Measurements from ENCODE around the gene PRR33. TPM values are rescaled to one million over a fixed set of nuclear protein-coding genes. Genes with fewer than 3 reads are reported as not detected.

PRR33 gene
- total RNA-seq, 2 donors from 2014 or later: not detected

GRCh38 chr11:1918436-1919315, 27.0 kb upstream of the PRR33 start:
- no peaks in the 10 kb centered on the region for H3K9me3 ChIP-seq
- DNase-seq: no peak
- H3K36me3 ChIP-seq (replicated peaks in 1 of 2; ENCODE audit: insufficient read depth in 1 of 2, low read depth in 2 of 2): no peaks in the 10 kb centered on the region
- TF ChIP-seq POLR2A (IDR thresholded peaks at IDR 0.05): no peak
- peak in 3 of 7 experiments; percentile 21 to 23 (median 22) for TF ChIP-seq CTCF (IDR thresholded peaks at IDR 0.05)
- intact Hi-C loops (cut with DNase I): no loop called here
- 71 to 77% methylated on average over 5 to 25 of the region's 29 CpGs for WGBS, 2 donors
- no peak overlapping the region for H3K27ac ChIP-seq
- H3K27me3 ChIP-seq: no peaks in the 10 kb centered on the region
- H3K4me3 ChIP-seq: no peak overlapping the region
- H3K4me1 ChIP-seq: no peaks in the 10 kb centered on the region
- ATAC-seq: peak; percentile 13

GRCh38 chr11:1917523-1918435, 26.1 kb upstream of the PRR33 start:
- peak; percentile 49 for ATAC-seq
- intact Hi-C loops (cut with DNase I): no loop called here
- peak; percentile 46 to 72 (median 61) for TF ChIP-seq CTCF (IDR thresholded peaks at IDR 0.05)
- TF ChIP-seq POLR2A (IDR thresholded peaks at IDR 0.05): no peak

GRCh38 chr11:1916986-1917522, 25.4 kb upstream of the PRR33 start:
- intact Hi-C loops (cut with DNase I): loop anchor here (1.0 kb wide), 1 partner anchor 24 kb away; no protein-coding TSS in a partner anchor
- no peaks in the 10 kb centered on the region for H3K4me1 ChIP-seq
- TF ChIP-seq POLR2A (IDR thresholded peaks at IDR 0.05): no peak
- no peak for TF ChIP-seq CTCF (IDR thresholded peaks at IDR 0.05)
- no peak overlapping the region for H3K27ac ChIP-seq
- H3K4me3 ChIP-seq: no peak overlapping the region
- WGBS, 2 donors: 59 to 74% methylated on average over 6 to 8 of the region's 8 CpGs
- H3K27me3 ChIP-seq: no peaks in the 10 kb centered on the region
- no peak for DNase-seq
- no peak for ATAC-seq
- H3K36me3 ChIP-seq (replicated peaks in 1 of 2; ENCODE audit: insufficient read depth in 1 of 2, low read depth in 2 of 2): no peaks in the 10 kb centered on the region
- H3K9me3 ChIP-seq: no peaks in the 10 kb centered on the region

More at GRCh38 chr11:1917523-1918435, 26.1 kb upstream of the PRR33 start:
- 48 to 59% methylated on average over 6 to 34 of the region's 34 CpGs for WGBS, 2 donors
- Histone ChIP-seq H3K27me3 (no peaks in the 10 kb centered on the region), H3K9me3 (no peaks in the 10 kb centered on the region), H3K27ac (no peak overlapping the region), H3K4me1 (no peaks in the 10 kb centered on the region), H3K36me3 (replicated peaks in 1 of 2; ENCODE audit: insufficient read depth in 1 of 2, low read depth in 2 of 2) (no peaks in the 10 kb centered on the region), H3K4me3 (no peak overlapping the region)
- peak in 1 of 4 donors; percentile 32 for DNase-seq

- Histone ChIP-seq H3K9me3 (no peaks in the 10 kb centered on the region), H3K4me3 (no peak overlapping the region), H3K27ac (no peak overlapping the region), H3K36me3 (replicated peaks in 1 of 2; ENCODE audit: insufficient read depth in 1 of 2, low read depth in 2 of 2) (no peaks in the 10 kb centered on the region), H3K27me3 (no peaks in the 10 kb centered on the region), H3K4me1 (no peaks in the 10 kb centered on the region)
- 40 to 83% methylated on average over 2 to 14 of the region's 14 CpGs for WGBS, 2 donors
- DNase-seq (no peak), ATAC-seq (no peak)
- no peak for TF ChIP-seq POLR2A (IDR thresholded peaks at IDR 0.05)
- no peak for TF ChIP-seq CTCF (IDR thresholded peaks at IDR 0.05)
- intact Hi-C loops (cut with DNase I): loop anchor here (1.0 kb wide), 1 partner anchor 23 kb away; no protein-coding TSS in a partner anchor
Measured at GRCh38 chr11:1916132-1916985, 24.7 kb upstream of the PRR33 start.
